Coronary artery (tissue), 2 donors: ENCODE data around the gene CCDC93.

Experiments used
- DNase-seq: peaks from one replicate; pipeline ENCODE4 v3.0.0-alpha.2; 2017; ENCODE audit warnings: low spot score
- H3K27ac ChIP-seq, 2 donors: fragments of 200-600 bp; sonication (generic); one replicate each; pipeline ENCODE4 v1.5.1; 2016 to 2019
- H3K4me3 ChIP-seq: fragments of 200-600 bp; sonication (generic); 2 replicates; pipeline ENCODE4 v1.5.1; 2016; ENCODE audit warnings: mild to moderate bottlenecking, moderate library complexity
- TF ChIP-seq, protein P1 (sequence below): fragments of 200-600 bp; sonication (generic); IDR thresholded peaks from one replicate; pipeline ENCODE4 v1.5.1; 2019; ENCODE audit warnings: antibody characterized with exemption

CCDC93 gene

DNA sequence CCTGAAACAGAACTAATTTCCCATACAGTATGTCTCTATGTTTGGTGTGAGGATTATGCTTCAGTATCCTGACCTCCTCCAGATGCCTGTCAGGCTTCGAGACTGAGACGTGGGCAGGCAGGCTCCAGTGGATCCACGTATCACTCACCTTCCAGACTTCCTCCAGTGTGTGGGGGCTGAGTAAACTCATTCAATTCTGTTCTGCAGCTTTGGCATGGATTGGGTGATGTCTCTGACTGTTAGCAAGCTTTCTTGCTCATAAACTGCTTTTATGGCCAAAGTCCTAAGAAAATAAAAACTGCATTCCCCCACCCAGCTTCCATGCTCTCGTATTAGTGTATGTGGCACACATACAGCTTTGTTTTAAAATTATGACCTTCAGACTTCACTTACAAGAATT, 53.6 kb downstream of the CCDC93 start:
- Histone ChIP-seq H3K27ac (no peak overlapping the region), H3K4me3 (no peak overlapping the region)
- TF ChIP-seq, protein P1, sequence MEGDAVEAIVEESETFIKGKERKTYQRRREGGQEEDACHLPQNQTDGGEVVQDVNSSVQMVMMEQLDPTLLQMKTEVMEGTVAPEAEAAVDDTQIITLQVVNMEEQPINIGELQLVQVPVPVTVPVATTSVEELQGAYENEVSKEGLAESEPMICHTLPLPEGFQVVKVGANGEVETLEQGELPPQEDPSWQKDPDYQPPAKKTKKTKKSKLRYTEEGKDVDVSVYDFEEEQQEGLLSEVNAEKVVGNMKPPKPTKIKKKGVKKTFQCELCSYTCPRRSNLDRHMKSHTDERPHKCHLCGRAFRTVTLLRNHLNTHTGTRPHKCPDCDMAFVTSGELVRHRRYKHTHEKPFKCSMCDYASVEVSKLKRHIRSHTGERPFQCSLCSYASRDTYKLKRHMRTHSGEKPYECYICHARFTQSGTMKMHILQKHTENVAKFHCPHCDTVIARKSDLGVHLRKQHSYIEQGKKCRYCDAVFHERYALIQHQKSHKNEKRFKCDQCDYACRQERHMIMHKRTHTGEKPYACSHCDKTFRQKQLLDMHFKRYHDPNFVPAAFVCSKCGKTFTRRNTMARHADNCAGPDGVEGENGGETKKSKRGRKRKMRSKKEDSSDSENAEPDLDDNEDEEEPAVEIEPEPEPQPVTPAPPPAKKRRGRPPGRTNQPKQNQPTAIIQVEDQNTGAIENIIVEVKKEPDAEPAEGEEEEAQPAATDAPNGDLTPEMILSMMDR, result no peak
- DNase-seq, result no peak

DNA sequence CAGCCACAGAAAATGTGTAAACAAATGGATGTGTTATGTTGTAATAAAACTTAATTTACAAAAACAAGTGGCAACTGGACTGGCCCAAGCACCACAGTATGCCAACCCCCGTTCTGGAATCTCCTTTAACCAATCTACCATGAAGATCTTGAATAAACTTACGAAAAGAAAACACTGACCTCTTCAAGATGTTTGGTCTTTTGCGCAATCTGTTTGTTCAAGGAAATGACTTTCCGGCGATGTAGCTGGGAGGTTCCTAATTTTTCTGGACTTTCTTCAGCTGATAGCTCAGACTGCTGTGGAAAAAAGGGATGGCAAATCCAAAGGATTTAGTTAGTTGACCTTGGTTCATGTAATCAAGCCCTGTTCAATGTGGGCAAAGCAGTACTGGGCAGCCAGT, 55.7 kb downstream of the CCDC93 start:
- TF ChIP-seq, protein P1, result no peak
- no peak overlapping the region for H3K4me3 ChIP-seq
- no peak overlapping the region for H3K27ac ChIP-seq
- DNase-seq, result no peak

DNA sequence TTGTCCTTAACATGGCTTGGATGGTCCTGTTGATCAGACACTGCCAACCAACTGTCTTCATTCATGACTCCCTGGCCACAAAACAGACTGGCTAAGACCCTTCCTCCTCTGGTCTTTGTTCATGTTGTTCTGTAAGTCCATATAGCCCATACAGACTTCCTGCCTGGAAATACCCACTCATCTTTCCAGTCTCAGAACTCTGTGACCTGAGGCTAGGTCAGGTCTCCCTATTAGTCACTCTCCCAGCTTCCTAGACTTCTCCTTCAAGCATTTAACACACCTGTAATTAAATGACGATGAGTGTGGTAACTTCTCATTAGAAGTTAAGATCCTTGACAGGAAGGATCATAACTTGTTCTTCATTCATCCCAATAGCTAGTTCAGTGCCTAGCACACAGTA, 56.3 kb downstream of the CCDC93 start:
- TF ChIP-seq, protein P1, result no peak
- Histone ChIP-seq H3K4me3 (no peak overlapping the region), H3K27ac (no peak overlapping the region)
- DNase-seq, result no peak

DNA sequence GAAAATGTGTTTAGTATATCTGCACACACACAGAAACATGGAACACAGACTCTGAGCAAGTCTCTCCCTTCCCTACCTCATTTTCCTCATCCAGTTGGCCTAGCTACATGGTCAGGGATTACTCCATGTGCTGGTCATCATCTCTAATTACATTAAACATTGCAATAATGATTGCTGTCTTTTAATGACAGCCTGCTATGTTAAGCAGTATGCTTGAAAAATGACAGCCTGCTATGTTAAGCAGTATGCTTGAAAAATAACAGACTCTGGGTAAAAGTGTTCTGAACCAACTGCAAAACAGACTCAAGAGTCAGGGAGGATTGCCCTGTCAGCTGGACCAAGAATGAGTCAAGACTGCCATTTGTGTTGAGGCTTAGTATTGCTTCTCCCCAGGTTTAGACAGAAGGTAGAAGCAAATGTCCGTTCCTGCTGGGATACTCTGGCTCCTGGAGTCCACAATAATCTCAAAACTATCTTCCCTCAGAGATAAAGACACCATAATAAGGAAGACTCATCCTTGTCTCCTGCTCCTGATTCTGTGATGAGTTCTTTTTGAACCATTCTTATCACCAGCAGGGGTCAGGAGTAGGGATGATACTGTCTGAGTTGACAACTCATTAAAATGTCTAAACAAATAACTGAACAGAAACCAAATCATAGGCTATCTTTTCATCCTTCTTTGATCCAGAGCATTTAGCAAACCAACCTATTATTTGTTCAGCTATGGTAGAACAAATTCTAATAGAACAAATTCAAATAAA, 57.7 kb downstream of the CCDC93 start:
- TF ChIP-seq, protein P1, result no peak
- Histone ChIP-seq H3K27ac (no peak overlapping the region), H3K4me3 (no peak overlapping the region)
- DNase-seq, result no peak

DNA sequence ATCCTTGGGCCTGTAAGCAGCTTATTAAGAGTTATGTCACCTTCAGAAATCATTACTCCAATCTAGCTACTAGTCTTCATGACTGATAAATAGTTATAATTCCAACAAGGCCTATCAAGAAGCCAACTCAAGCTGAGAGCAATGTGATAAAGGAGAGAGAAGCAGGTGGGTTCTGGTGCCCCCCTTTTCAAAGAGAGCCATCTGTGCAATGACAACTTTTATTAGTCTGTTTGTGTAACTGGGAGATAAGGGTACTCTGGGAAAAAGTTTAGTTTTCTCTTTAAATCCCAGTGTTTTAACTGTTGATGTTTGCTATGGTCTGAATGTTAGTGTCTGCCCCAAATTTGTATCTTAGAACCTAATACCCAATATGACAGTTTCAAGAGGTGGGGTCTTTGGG, 60.6 kb downstream of the CCDC93 start:
- DNase-seq, result no peak
- TF ChIP-seq, protein P1, result no peak
- Histone ChIP-seq H3K27ac (no peak overlapping the region), H3K4me3 (no peak overlapping the region)

DNA sequence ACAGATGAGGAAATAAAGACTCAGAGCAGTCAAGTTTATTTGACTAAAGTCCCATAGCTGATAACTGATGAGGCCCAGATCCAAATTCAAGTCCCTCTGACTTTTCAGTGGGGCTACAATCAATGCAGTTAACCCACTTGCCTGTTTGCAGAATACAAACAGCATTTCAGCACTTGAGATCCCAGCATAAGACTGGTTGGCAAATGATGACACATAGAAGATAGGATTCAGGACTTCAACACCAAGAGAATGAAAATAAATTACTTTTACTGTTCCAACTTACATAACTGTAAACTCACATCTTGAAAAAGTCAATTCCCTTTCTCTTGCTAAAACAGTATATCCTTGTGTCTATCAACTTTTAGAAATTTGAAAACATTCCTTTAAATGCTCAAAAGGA, 61.2 kb downstream of the CCDC93 start:
- H3K27ac ChIP-seq, result no peak overlapping the region
- TF ChIP-seq, protein P1, result no peak
- DNase-seq, result no peak
- no peak overlapping the region for H3K4me3 ChIP-seq

DNA sequence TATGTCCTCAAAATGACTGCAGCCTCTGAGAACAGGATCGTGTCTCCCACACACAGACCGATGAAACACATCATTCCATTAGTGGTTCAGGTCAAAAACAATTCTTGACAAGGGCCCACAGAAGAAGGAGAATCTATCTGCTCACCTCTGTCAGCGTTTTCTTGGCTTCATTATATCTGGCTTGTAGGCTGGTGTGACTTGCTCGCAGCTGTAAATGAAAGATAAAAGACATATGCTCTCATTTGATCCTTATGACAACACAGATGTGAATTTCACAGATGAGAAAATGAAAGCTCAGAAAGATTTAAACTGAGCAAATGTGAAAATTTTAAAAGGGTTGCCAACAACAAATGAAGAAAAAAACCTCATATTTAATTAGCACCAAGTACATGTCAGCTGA, 61.6 kb downstream of the CCDC93 start:
- no peak for DNase-seq
- Histone ChIP-seq H3K27ac (no peak overlapping the region), H3K4me3 (no peak overlapping the region)
- TF ChIP-seq, protein P1, result no peak
